Kidney epithelial cell (primary cell): ENCODE measurements around the gene FPGS. TPM values are rescaled to one million over a fixed set of nuclear protein-coding genes. Genes with fewer than 3 reads are reported as not detected.

Source experiments
- DNase-seq: peaks from one replicate; pipeline ENCODE4 v3.0.0-alpha.2; 2010; ENCODE audit warnings: low read depth
- H3K27me3 ChIP-seq: 2 replicates; pipeline ENCODE4 v1.6.0; 2011; ENCODE audit warnings: low read length; ENCODE audit not compliant: control insufficient read depth, insufficient read depth
- H3K36me3 ChIP-seq: 2 replicates; pipeline ENCODE4 v1.5.1; 2011; ENCODE audit warnings: low read length; ENCODE audit not compliant: control insufficient read depth, insufficient read depth
- H3K4me3 ChIP-seq: 2 replicates; pipeline ENCODE4 v1.5.1; 2011; ENCODE audit warnings: low read depth, mild to moderate bottlenecking, control low read depth, low read length
- CTCF ChIP-seq: IDR thresholded peaks from 2 replicates; pipeline ENCODE4 v1.5.1; 2011; ENCODE audit warnings: mild to moderate bottlenecking, moderate library complexity, low read length, control low read depth, inconsistent platforms; ENCODE audit not compliant: insufficient read depth, poor library complexity, severe bottlenecking
- total RNA-seq: library from RNA; depleted of rRNA; stranded (reverse); fragments of >200 nt; gene quantifications from 2 replicates; pipeline ENCODE4 v1.2.3, GENCODE V29; 2015

FPGS gene
- total RNA-seq, result 92.5 and 131 TPM in 2 replicates

DNA sequence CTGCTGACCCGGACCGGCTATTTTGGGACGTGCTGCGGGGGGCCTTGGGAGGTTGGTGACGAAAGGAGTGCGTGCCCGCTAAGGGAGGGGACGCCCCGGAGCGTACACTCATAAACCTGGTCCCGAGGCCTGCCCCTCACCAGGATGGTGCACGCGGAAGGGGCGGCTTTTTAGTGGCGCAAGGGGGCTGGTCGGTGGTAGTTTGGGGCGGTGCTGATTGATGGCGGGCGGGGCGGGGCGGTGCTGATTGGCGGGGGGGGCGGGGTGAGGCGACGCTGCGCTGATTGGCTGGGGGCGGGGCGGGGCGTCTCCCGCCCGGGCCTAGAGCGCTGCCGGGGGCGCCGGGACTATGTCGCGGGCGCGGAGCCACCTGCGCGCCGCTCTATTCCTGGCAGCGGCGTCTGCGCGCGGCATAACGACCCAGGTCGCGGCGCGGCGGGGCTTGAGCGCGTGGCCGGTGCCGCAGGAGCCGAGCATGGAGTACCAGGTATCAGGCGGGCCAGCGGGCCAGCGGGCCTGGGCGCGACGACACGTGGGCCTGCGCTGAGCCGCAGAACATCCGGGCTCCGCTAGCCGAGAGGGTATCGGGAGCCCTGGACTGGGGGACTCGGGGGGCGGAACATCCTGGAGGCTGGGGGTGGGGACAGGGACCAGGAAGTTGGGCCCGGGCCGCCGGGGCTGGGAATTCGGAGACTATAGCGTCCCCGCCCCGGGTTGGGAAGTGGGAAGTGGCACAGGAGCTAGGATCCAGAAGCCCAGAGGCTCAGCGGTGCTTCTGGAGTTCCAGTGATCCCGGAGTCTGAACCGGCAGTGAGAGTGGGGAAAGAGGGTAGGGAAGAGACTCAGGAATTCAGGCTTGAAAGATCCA lies at the start of gene FPGS:
FPGS (plus strand) TSS at position 307 of the 868 bp plus-strand sequence; CDS start at position 350, 43 bp downstream.
- H3K4me3 ChIP-seq, result peak within 1 kb of the TSS; percentile 85
- no peak for DNase-seq

GRCh38 chr9:127753148-127753547 lies 49.5 kb upstream of the FPGS start:
- no peak for DNase-seq
- Histone ChIP-seq H3K36me3 (no peaks in the 10 kb centered on the region), H3K27me3 (peaks cover 52% of the 10 kb centered on the region), H3K4me3 (no peak overlapping the region)
- no peak for TF ChIP-seq CTCF

More for the DNA sequence above, at the start of gene FPGS:
- H3K36me3 ChIP-seq, result peaks cover 2% of the 10 kb centered on the region
- no peaks in the 10 kb centered on the region for H3K27me3 ChIP-seq
- TF ChIP-seq CTCF, result no peak

- Histone ChIP-seq H3K4me3 (no peak overlapping the region), H3K27me3 (peaks cover 51% of the 10 kb centered on the region), H3K36me3 (no peaks in the 10 kb centered on the region)
- no peak for DNase-seq
- TF ChIP-seq CTCF, result no peak
Measured at GRCh38 chr9:127753622-127754021, 49.1 kb upstream of the FPGS start.

- H3K27me3 ChIP-seq, result peaks cover 45% of the 10 kb centered on the region
- no peak for TF ChIP-seq CTCF
- no peak for DNase-seq
- no peak overlapping the region for H3K4me3 ChIP-seq
- no peaks in the 10 kb centered on the region for H3K36me3 ChIP-seq
Measured at GRCh38 chr9:127754099-127755060, 48.3 kb upstream of the FPGS start.

DNA sequence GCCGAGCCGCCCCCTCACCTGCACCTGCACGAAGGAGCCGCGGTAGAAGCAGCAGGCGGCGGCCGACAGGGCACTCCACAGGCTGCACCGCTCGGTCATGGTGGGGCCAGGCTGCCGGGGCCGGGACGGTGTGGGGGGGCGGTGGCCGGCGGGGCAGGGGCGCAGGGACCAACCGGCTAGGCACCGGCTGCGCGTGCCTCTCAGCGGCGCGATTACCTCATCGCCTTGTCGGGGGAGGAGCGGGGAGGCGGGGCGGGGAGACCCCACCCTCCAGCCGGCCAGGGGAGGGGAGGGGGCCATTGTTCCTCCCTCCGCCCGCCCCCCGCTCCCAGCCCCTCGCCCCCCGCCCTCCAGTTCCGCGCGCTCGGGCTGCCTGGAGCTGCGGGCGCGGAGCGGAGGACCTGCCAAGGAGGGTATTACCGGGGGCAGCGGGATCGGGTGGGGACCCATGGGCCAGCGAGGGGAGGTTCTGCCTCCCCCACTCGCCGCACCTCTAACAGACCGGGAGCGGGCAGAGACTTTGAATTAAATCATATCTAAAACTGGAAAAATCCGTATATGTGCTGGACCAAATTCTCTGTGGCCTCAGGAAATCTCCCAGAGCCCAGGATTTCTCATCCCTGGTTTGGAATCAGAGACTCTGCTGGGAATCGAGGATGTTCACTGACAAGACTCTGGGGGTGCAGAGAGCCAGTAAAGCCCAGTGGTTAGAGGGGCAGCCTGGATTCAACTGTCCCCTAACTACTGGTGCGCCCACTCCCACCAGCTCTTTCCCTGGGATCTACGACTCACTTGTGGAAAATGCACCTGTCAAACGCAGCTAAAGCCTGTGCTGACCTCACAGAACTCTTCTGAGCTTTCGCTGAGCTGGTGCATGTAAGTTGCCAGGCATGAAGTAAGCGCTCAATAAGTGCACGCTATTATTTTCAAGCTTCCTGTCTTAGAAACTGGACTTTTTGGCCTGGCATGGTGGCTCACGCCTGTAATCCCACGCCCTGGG lies 47.3 kb upstream of the FPGS start:
- DNase-seq, result no peak
- H3K36me3 ChIP-seq, result no peaks in the 10 kb centered on the region
- no peak for TF ChIP-seq CTCF
- no peak overlapping the region for H3K4me3 ChIP-seq
- H3K27me3 ChIP-seq, result peaks cover 47% of the 10 kb centered on the region
